ENCODE data around the gene PRAC2. TPM values are rescaled to one million over a fixed set of nuclear protein-coding genes. Genes with fewer than 3 reads are reported as not detected.

The PRAC2 gene
- total and polyA plus RNA-seq, 12 donors: not detected

DNA sequence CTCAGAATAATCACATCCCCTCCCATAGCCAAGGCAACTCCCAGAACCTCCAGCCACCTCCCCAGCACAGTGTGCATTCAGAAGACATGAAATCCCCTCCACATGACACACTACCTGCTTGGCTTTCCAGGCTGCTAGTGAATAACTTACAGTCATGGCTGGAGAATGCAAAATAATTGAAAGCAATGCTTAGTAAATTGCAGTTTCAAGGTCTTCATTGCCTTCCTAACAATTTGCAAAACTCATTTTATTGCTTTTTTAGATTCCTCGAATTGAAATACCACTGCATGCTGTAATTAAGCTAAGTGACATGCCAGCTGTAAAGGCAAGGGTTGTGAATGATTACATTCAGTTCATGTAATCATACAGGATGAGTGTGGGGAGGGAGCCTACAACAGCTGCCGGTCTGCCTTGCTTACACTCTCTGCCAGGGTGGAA lies 34.6 kb downstream of the PRAC2 start:
- no peaks in the 10 kb centered on the region for H3K9me3 ChIP-seq
- no peak for ATAC-seq
- 39 to 52% methylated on average over 2 of the region's 2 CpGs for WGBS, 2 donors
- intact Hi-C loops (cut with DNase I): no loop called here
- TF ChIP-seq, protein P1, sequence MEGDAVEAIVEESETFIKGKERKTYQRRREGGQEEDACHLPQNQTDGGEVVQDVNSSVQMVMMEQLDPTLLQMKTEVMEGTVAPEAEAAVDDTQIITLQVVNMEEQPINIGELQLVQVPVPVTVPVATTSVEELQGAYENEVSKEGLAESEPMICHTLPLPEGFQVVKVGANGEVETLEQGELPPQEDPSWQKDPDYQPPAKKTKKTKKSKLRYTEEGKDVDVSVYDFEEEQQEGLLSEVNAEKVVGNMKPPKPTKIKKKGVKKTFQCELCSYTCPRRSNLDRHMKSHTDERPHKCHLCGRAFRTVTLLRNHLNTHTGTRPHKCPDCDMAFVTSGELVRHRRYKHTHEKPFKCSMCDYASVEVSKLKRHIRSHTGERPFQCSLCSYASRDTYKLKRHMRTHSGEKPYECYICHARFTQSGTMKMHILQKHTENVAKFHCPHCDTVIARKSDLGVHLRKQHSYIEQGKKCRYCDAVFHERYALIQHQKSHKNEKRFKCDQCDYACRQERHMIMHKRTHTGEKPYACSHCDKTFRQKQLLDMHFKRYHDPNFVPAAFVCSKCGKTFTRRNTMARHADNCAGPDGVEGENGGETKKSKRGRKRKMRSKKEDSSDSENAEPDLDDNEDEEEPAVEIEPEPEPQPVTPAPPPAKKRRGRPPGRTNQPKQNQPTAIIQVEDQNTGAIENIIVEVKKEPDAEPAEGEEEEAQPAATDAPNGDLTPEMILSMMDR (IDR thresholded peaks at IDR 0.05): no peak
- H3K4me1 ChIP-seq: peaks cover 0 to 36% (median 8%) of the 10 kb centered on the region in 9 donors
- peaks cover 24 to 100% (median 91%) of the 10 kb centered on the region in 7 donors for H3K27me3 ChIP-seq
- H3K36me3 ChIP-seq: no peaks in the 10 kb centered on the region
- H3K27ac ChIP-seq: no peak overlapping the region
- no peak for DNase-seq
- H3K4me3 ChIP-seq: no peak overlapping the region

DNA sequence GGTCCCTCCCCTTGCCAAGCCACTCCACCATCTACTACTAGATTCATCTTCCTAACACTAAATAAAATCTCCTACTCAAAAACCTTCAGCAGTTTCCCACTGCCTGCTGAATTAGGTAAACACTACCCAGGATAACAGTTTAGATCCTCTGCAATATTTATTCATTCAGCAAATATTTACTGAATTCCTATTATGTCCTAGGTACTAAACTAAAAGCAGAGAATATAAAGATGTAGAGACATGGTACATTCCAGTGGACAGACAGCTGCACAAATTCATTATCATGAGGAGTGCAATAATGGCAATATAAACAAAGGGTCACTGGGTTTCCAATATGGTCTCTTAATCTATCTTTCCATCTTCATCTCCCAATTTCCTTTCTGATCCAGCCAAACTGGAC lies 36.3 kb downstream of the PRAC2 start:
- Histone ChIP-seq H3K27me3 (peaks cover 19 to 99% (median 91%) of the 10 kb centered on the region in 7 donors), H3K4me3 (no peak overlapping the region), H3K4me1 (peaks cover 0 to 23% (median 8%) of the 10 kb centered on the region in 9 donors), H3K9me3 (no peaks in the 10 kb centered on the region), H3K27ac (no peak overlapping the region), H3K36me3 (no peaks in the 10 kb centered on the region)
- TF ChIP-seq, protein P1 (IDR thresholded peaks at IDR 0.05): no peak
- no peak for ATAC-seq
- no peak for DNase-seq
- intact Hi-C loops (cut with DNase I): no loop called here

DNA sequence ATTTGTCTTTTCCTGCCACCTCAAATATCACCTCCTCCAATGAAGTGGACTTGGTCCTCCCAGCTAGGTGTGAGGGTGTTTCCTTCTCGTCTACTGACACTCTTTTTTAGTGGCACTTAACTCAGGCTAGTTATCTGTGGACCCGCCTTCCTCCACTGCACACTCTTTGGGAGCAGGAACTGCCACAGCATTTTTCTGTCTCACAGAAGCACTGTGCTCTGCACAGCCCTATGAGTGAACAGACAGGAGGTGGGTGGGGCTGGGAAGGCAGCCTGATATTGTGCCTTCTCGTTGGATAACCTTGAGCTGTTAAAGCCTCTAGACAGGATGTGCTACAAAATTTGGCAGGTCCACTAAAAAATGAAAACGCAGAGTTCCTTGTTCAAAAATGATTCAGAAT lies 37.4 kb downstream of the PRAC2 start:
- intact Hi-C loops (cut with DNase I): no loop called here
- H3K4me1 ChIP-seq: peaks cover 0 to 14% (median 0%) of the 10 kb centered on the region in 9 donors
- ATAC-seq: peak in 1 of 8 donors; percentile 39
- H3K27me3 ChIP-seq: peaks cover 8 to 99% (median 91%) of the 10 kb centered on the region in 7 donors
- H3K4me3 ChIP-seq: no peak overlapping the region
- H3K27ac ChIP-seq: no peak overlapping the region
- no peak for DNase-seq
- no peaks in the 10 kb centered on the region for H3K9me3 ChIP-seq
- no peaks in the 10 kb centered on the region for H3K36me3 ChIP-seq
- TF ChIP-seq, protein P1 (IDR thresholded peaks at IDR 0.05): no peak
- WGBS, 2 donors: 20 to 23% methylated on average over 4 of the region's 4 CpGs

DNA sequence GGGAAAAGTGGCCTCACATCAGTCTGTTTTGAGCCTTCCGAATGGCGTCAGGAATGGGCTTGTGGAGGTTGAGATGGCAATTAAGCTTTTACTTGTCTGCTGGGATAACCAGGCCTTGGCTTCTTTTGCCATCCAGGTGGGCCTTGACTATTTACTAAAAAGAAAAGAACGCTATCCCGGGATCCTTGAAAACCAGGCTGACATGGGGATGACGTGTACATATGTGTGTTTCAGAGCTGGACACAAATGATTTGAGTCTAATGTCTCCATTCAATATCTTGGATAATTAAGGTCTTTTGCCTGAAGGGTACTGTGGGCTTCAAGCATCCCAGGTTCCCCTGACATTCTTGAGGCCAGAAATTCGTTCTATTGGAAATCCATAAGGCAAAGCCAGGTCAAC lies 38.1 kb downstream of the PRAC2 start:
- ATAC-seq: no peak
- peaks cover 6 to 99% (median 87%) of the 10 kb centered on the region in 7 donors for H3K27me3 ChIP-seq
- 70 to 74% methylated on average over 6 of the region's 6 CpGs for WGBS, 2 donors

More for the DNA sequence above, 38.1 kb downstream of the PRAC2 start:
- Histone ChIP-seq H3K36me3 (no peaks in the 10 kb centered on the region), H3K4me1 (peaks cover 0 to 10% (median 0%) of the 10 kb centered on the region in 9 donors), H3K9me3 (no peaks in the 10 kb centered on the region), H3K4me3 (no peak overlapping the region), H3K27ac (no peak overlapping the region)
- DNase-seq: no peak
- TF ChIP-seq, protein P1 (IDR thresholded peaks at IDR 0.05): no peak
- intact Hi-C loops (cut with DNase I): no loop called here

Data from heart right ventricle (tissue), 16 donors.